WTC11 (cell line): Measurements from ENCODE around the gene GORASP1. TPM values are rescaled to one million over a fixed set of nuclear protein-coding genes. Genes with fewer than 3 reads are reported as not detected.

Source experiments
- ATAC-seq: fragments of 200-7000 bp; cut with Tn5 transposase; 2 replicates; pipeline ENCODE4 v1.10.0; 2021; ENCODE audit warnings: mild to moderate bottlenecking, moderate library complexity
- CTCF ChIA-PET: fragments of 300-600 bp; sonication (Branson Sonifier 250); formaldehyde crosslinking; loops from one replicate; lab custom pipeline; 2021; ENCODE audit warnings: antibody characterized with exemption; lab: Charles Lee
- POLR2A ChIA-PET: fragments of 350-600 bp; sonication (Branson Sonifier 250); formaldehyde crosslinking; loops from one replicate; lab custom pipeline; 2021; ENCODE audit warnings: antibody characterized with exemption; lab: Charles Lee
- DNase-seq: peaks from one replicate; pipeline ENCODE4 v3.0.0; 2021; ENCODE audit warnings: low spot score
- H3K27ac Mint-ChIP-seq: 2 replicates; pipeline ENCODE4 v1.8.0; 2021; ENCODE audit warnings: mixed read lengths
- H3K27me3 Mint-ChIP-seq: 2 replicates; pipeline ENCODE4 v1.8.0; 2021; ENCODE audit warnings: low read depth, mild to moderate bottlenecking, moderate library complexity, mixed read lengths
- H3K36me3 Mint-ChIP-seq: 2 replicates; pipeline ENCODE4 v1.8.0; 2021; ENCODE audit warnings: mixed read lengths
- H3K4me1 Mint-ChIP-seq: 2 replicates; pipeline ENCODE4 v1.8.0; 2022; ENCODE audit warnings: mixed read lengths
- H3K4me3 Mint-ChIP-seq: 2 replicates; pipeline ENCODE4 v1.8.0; 2021; ENCODE audit warnings: mild to moderate bottlenecking, moderate library complexity, mixed read lengths
- H3K9me3 Mint-ChIP-seq: 2 replicates; pipeline ENCODE4 v1.8.0; 2021; ENCODE audit warnings: mixed read lengths
- ATF3 ChIP-seq: sonication (generic); formaldehyde crosslinking; conservative IDR thresholded peaks from 2 replicates; pipeline ENCODE4 v1.8.1; 2022; ENCODE audit warnings: mild to moderate bottlenecking, missing genetic modification reagents
- ATF6 ChIP-seq: sonication (generic); formaldehyde crosslinking; IDR thresholded peaks from 2 replicates; pipeline ENCODE4 v1.8.1; 2023; ENCODE audit warnings: mild to moderate bottlenecking, missing genetic modification reagents
- CREM ChIP-seq: sonication (generic); formaldehyde crosslinking; IDR thresholded peaks from 2 replicates; pipeline ENCODE4 v1.8.1; 2022; ENCODE audit warnings: mild to moderate bottlenecking, missing genetic modification reagents, moderate library complexity
- CTCF ChIP-seq: fragments of 200-600 bp; IDR thresholded peaks from 2 replicates; pipeline ENCODE4 v1.8.0; 2022; ENCODE audit warnings: antibody characterized with exemption
- E2F1 ChIP-seq: sonication (generic); formaldehyde crosslinking; IDR thresholded peaks from 2 replicates; pipeline ENCODE4 v1.8.0; 2022; ENCODE audit warnings: mild to moderate bottlenecking, missing genetic modification reagents
- ERG ChIP-seq: fragments of 250-450 bp; sonication (Bioruptor Pico); IDR thresholded peaks from 2 replicates; pipeline ENCODE4 v1.8.0; 2021; ENCODE audit warnings: mild to moderate bottlenecking
- FOXJ3 ChIP-seq: sonication (generic); formaldehyde crosslinking; IDR thresholded peaks from 2 replicates; pipeline ENCODE4 v1.9.0; 2021; ENCODE audit warnings: missing genetic modification reagents, mild to moderate bottlenecking, borderline replicate concordance
- FOXP4 ChIP-seq: sonication (generic); formaldehyde crosslinking; IDR thresholded peaks from 2 replicates; pipeline ENCODE4 v1.8.0; 2022; ENCODE audit warnings: mild to moderate bottlenecking, missing genetic modification reagents
- IRF1 ChIP-seq: sonication (generic); formaldehyde crosslinking; IDR thresholded peaks from 2 replicates; pipeline ENCODE4 v1.8.0; 2023; ENCODE audit warnings: missing genetic modification reagents
- NR2C2 ChIP-seq: sonication (generic); formaldehyde crosslinking; IDR thresholded peaks from 2 replicates; pipeline ENCODE4 v1.8.0; 2022; ENCODE audit warnings: mild to moderate bottlenecking, missing genetic modification reagents
- SOX15 ChIP-seq: fragments of 250-450 bp; sonication (Bioruptor Pico); IDR thresholded peaks from 2 replicates; pipeline ENCODE4 v1.9.0; 2021; ENCODE audit warnings: mild to moderate bottlenecking
- ZNF121 ChIP-seq: sonication (generic); formaldehyde crosslinking; IDR thresholded peaks from 2 replicates; pipeline ENCODE4 v1.8.0; 2023; ENCODE audit warnings: missing genetic modification reagents
- ZNF263 ChIP-seq: sonication (generic); formaldehyde crosslinking; IDR thresholded peaks from 2 replicates; pipeline ENCODE4 v1.8.1; 2022; ENCODE audit warnings: low read depth, mild to moderate bottlenecking, moderate library complexity, missing genetic modification reagents
- ZNF281 ChIP-seq: sonication (generic); formaldehyde crosslinking; IDR thresholded peaks from 2 replicates; pipeline ENCODE4 v1.8.0; 2023; ENCODE audit warnings: mild to moderate bottlenecking, missing genetic modification reagents
- ZNF317 ChIP-seq: sonication (generic); formaldehyde crosslinking; IDR thresholded peaks from 2 replicates; pipeline ENCODE4 v1.8.1; 2023; ENCODE audit warnings: low read depth, mild to moderate bottlenecking, moderate library complexity, missing genetic modification reagents, borderline replicate concordance
- ZNF396 ChIP-seq: fragments of 250-450 bp; sonication (Bioruptor Pico); IDR thresholded peaks from 2 replicates; pipeline ENCODE4 v1.8.0; 2021; ENCODE audit warnings: mild to moderate bottlenecking, moderate library complexity, borderline replicate concordance
- total RNA-seq: library from RNA; stranded (reverse); gene quantifications from 3 replicates; pipeline ENCODE4 v1.2.3, GENCODE V29; 2021

The GORASP1 gene
- total RNA-seq, 1 experiment from 2014 or later, result 47.4 TPM

GRCh38 chr3:39136533-39137434 is 29.4 kb upstream of the GORASP1 start (continued):
- TF ChIP-seq CTCF, result no peak

GRCh38 chr3:39135170-39135805 is 27.9 kb upstream of the GORASP1 start:
- no peaks in the 10 kb centered on the region for H3K9me3 Mint-ChIP-seq
- no peaks in the 10 kb centered on the region for H3K4me1 Mint-ChIP-seq
- CTCF ChIA-PET, result interaction anchor here (1.1 to 2.4 kb wide), 2 partner anchors 10 to 153 kb away, joined by 4 to 8 read pairs; no protein-coding TSS in a partner anchor
- H3K27me3 Mint-ChIP-seq, result no peaks in the 10 kb centered on the region
- H3K4me3 Mint-ChIP-seq, result no peak overlapping the region
- no peak overlapping the region for H3K27ac Mint-ChIP-seq
- DNase-seq, result no peak
- no peak for ATAC-seq
- no peaks in the 10 kb centered on the region for H3K36me3 Mint-ChIP-seq
- POLR2A ChIA-PET, result no interaction called here
- no peak for TF ChIP-seq FOXJ3 (CRISPR knock-in tag)
- TF ChIP-seq SOX15 (CRISPR knock-in tag), result no peak
- TF ChIP-seq NR2C2 (CRISPR knock-in tag), result no peak
- no peak for TF ChIP-seq ATF6 (CRISPR knock-in tag)
- TF ChIP-seq ZNF121 (CRISPR knock-in tag), result no peak
- TF ChIP-seq CREM, result no peak
- no peak for TF ChIP-seq CTCF
- no peak for TF ChIP-seq FOXP4
- no peak for TF ChIP-seq ZNF396 (CRISPR knock-in tag)
- TF ChIP-seq IRF1 (CRISPR knock-in tag), result no peak
- no peak for TF ChIP-seq ERG
- no peak for TF ChIP-seq ZNF281
- no peak for TF ChIP-seq ZNF263 (CRISPR knock-in tag)
- TF ChIP-seq ATF3, result no peak
- no peak for TF ChIP-seq E2F1 (CRISPR knock-in tag)
- no peak for TF ChIP-seq ZNF317 (CRISPR knock-in tag)
